PC-3 (cell line): Measurements from ENCODE around the gene KRTAP10-10. TPM values are rescaled to one million over a fixed set of nuclear protein-coding genes. Genes with fewer than 3 reads are reported as not detected.

Experiments used
- ATAC-seq: fragments of 200-7000 bp; cut with Tn5 transposase; 2 replicates; pipeline ENCODE4 v1.9.1; 2020; ENCODE audit warnings: mild to moderate bottlenecking, moderate library complexity
- BruUV-seq: library from RNA; stranded (reverse); fragments of 400-500 nt; replicated peaks from 2 replicates; lab custom pipeline; 2021; lab: Mats Ljungman, UMichigan
- CTCF ChIA-PET: fragments of 300-600 bp; sonication (Branson Sonifier 250); formaldehyde crosslinking; loops from one replicate; lab custom pipeline; 2022; ENCODE audit warnings: antibody characterized with exemption; lab: Charles Lee
- POLR2A ChIA-PET: fragments of 300-600 bp; sonication (Branson Sonifier 250); formaldehyde crosslinking; loops from one replicate; lab custom pipeline; 2022; ENCODE audit warnings: antibody characterized with exemption; ENCODE audit not compliant: unreplicated experiment; lab: Charles Lee
- DNase-seq: peaks from one replicate; pipeline ENCODE4 v3.0.0-alpha.2; 2015
- H2AFZ ChIP-seq: fragments of 300-600 bp; sonication (generic); 2 replicates; pipeline ENCODE4 v1.6.0; 2016; ENCODE audit warnings: antibody characterized with exemption, low read length
- H3F3A ChIP-seq: fragments of 300-600 bp; sonication (generic); one replicate; pipeline ENCODE4 v1.6.0; 2017; ENCODE audit warnings: antibody characterized with exemption, low read length, control low read depth, mild to moderate bottlenecking; ENCODE audit not compliant: unreplicated experiment
- H3K27ac ChIP-seq: fragments of 300-600 bp; sonication (generic); 2 replicates; pipeline ENCODE4 v1.5.1; 2016; ENCODE audit warnings: mild to moderate bottlenecking, low read length
- H3K27me3 ChIP-seq: fragments of 300-600 bp; sonication (generic); 2 replicates; pipeline ENCODE4 v1.6.1; 2016; ENCODE audit warnings: low read length, mixed read lengths
- H3K36me3 ChIP-seq: fragments of 300-600 bp; sonication (generic); 2 replicates; pipeline ENCODE4 v1.6.1; 2016; ENCODE audit warnings: low read depth, mixed run types, low read length, mixed read lengths
- H3K4me1 ChIP-seq: fragments of 300-600 bp; sonication (generic); 2 replicates; pipeline ENCODE4 v1.5.1; 2016; ENCODE audit warnings: low read length; ENCODE audit not compliant: insufficient read depth
- H3K4me2 ChIP-seq: fragments of 300-600 bp; sonication (generic); 2 replicates; pipeline ENCODE4 v1.6.0; 2016; ENCODE audit warnings: low read length
- H3K4me3 ChIP-seq: fragments of 300-600 bp; sonication (generic); 2 replicates; pipeline ENCODE4 v1.5.1; 2016; ENCODE audit warnings: mild to moderate bottlenecking, low read length, mixed read lengths
- H3K79me2 ChIP-seq: fragments of 300-600 bp; sonication (generic); 2 replicates; pipeline ENCODE4 v1.6.1; 2017; ENCODE audit warnings: low read length, mixed read lengths
- H3K9ac ChIP-seq: fragments of 300-600 bp; sonication (generic); 2 replicates; pipeline ENCODE4 v1.6.0; 2016; ENCODE audit warnings: mild to moderate bottlenecking, low read length
- H3K9me2 ChIP-seq: fragments of 300-600 bp; sonication (generic); replicated peaks from 2 replicates; pipeline ENCODE4 v1.6.1; 2016; ENCODE audit warnings: mixed run types, low read length, mixed read lengths
- H3K9me3 ChIP-seq: fragments of 300-600 bp; sonication (generic); 2 replicates; pipeline ENCODE4 v1.6.1; 2016; ENCODE audit warnings: low read length, mixed read lengths
- H4K20me1 ChIP-seq: fragments of 300-600 bp; sonication (generic); 2 replicates; pipeline ENCODE4 v1.6.1; 2016; ENCODE audit warnings: low read length, mixed read lengths
- EZH2 ChIP-seq: fragments of 300-600 bp; sonication (generic); IDR thresholded peaks from one replicate; pipeline ENCODE4 v1.6.1; 2017; ENCODE audit warnings: antibody characterized with exemption, mild to moderate bottlenecking, low read length; ENCODE audit not compliant: unreplicated experiment
- EZH2phosphoT487 ChIP-seq: fragments of 300-600 bp; sonication (generic); IDR thresholded peaks from 2 replicates; pipeline ENCODE4 v1.6.1; 2018; ENCODE audit warnings: mild to moderate bottlenecking, antibody characterized with exemption, low read length, borderline replicate concordance
- intact Hi-C: fragments of 100-400 bp; cut with micrococcal nuclease; formaldehyde crosslinking; loops from 2 replicates; pipeline ENCODE4 v1.9.0; 2023
- total RNA-seq: library from RNA; depleted of rRNA; stranded (reverse); fragments of >200 nt; gene quantifications from 2 replicates; pipeline ENCODE4 v1.2.3, GENCODE V29; 2014
- TF ChIP-seq, protein P1 (sequence below): fragments of 300-600 bp; sonication (generic); conservative IDR thresholded peaks from 2 replicates; pipeline ENCODE4 v1.5.1; 2017; ENCODE audit warnings: antibody characterized with exemption, low read depth, mild to moderate bottlenecking, low read length

Gene KRTAP10-10
- total RNA-seq, 1 experiment from 2014 or later: not detected

DNA sequence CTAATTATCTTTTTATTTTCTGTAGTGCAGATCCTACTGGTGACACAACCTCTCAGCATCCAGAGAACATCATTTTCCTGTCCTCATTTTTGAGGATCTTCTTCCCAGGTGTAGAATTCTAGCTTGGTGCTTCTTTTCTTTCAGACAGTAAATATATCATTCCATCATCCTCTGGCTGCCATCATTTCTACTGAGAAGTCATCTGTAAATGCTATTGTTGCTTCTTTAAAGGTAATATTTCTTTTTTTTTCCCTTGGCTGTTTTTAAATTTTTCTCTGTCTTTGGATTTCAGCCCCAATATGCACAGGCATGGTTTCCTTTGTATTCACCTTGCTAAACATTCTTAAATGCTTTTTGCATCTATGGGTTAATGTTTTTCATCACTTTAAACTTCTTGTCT lies 13.6 kb upstream of the KRTAP10-10 start:
- intact Hi-C loops: no loop called here
- ChIA-PET CTCF (no interaction called here), POLR2A (no interaction called here)
- no peaks in the 10 kb centered on the region for H3K4me1 ChIP-seq
- no peak overlapping the region for H3K27ac ChIP-seq
- TF ChIP-seq EZH2phosphoT487 (no peak), EZH2 (no peak)
- TF ChIP-seq, protein P1, sequence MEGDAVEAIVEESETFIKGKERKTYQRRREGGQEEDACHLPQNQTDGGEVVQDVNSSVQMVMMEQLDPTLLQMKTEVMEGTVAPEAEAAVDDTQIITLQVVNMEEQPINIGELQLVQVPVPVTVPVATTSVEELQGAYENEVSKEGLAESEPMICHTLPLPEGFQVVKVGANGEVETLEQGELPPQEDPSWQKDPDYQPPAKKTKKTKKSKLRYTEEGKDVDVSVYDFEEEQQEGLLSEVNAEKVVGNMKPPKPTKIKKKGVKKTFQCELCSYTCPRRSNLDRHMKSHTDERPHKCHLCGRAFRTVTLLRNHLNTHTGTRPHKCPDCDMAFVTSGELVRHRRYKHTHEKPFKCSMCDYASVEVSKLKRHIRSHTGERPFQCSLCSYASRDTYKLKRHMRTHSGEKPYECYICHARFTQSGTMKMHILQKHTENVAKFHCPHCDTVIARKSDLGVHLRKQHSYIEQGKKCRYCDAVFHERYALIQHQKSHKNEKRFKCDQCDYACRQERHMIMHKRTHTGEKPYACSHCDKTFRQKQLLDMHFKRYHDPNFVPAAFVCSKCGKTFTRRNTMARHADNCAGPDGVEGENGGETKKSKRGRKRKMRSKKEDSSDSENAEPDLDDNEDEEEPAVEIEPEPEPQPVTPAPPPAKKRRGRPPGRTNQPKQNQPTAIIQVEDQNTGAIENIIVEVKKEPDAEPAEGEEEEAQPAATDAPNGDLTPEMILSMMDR: no peak
- no peaks in the 10 kb centered on the region for H3K9me2 ChIP-seq
- H2AFZ ChIP-seq: no peak overlapping the region
- H3K36me3 ChIP-seq: no peaks in the 10 kb centered on the region
- H3K9ac ChIP-seq: no peak overlapping the region
- no peak overlapping the region for H3K4me2 ChIP-seq
- H3K4me3 ChIP-seq: no peak overlapping the region
- no peaks in the 10 kb centered on the region for H4K20me1 ChIP-seq
- DNase-seq: no peak
- H3K79me2 ChIP-seq: no peaks in the 10 kb centered on the region
- BruUV-seq: no TSS peak
- H3K9me3 ChIP-seq: peaks cover 13% of the 10 kb centered on the region
- no peak for ATAC-seq
- H3F3A ChIP-seq: no peaks in the 10 kb centered on the region
- no peaks in the 10 kb centered on the region for H3K27me3 ChIP-seq

DNA sequence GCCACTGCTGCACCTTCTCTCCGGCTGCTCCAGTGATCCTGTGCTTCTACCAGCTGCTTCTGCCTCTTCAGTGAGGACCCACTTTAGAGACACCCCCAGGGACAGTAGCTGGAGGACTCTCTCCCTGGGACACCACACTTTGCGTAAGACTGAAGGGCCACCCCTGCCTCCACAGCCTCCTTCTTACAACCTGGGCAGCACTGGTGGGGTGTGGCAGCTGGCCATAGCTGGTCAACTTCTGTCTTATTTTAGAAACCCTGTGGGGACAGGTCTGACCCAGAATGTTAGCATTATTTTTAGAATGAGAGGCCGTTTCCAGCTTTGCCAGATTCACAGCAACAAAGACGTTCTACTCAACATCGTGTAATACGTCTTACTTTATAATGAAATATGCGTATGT lies 11.4 kb upstream of the KRTAP10-10 start:
- Histone ChIP-seq H3F3A (no peaks in the 10 kb centered on the region), H3K36me3 (no peaks in the 10 kb centered on the region), H3K27ac (no peak overlapping the region), H4K20me1 (no peaks in the 10 kb centered on the region), H3K9ac (no peak overlapping the region), H3K9me3 (peaks cover 12% of the 10 kb centered on the region), H3K9me2 (no peaks in the 10 kb centered on the region), H3K4me2 (no peak overlapping the region), H3K4me1 (no peaks in the 10 kb centered on the region), H2AFZ (no peak overlapping the region), H3K27me3 (no peaks in the 10 kb centered on the region), H3K79me2 (no peaks in the 10 kb centered on the region), H3K4me3 (no peak overlapping the region)
- POLR2A ChIA-PET: no interaction called here
- CTCF ChIA-PET: no interaction called here
- no peak for DNase-seq
- intact Hi-C loops: no loop called here
- no peak for ATAC-seq
- no TSS peak for BruUV-seq
- no peak for TF ChIP-seq EZH2phosphoT487
- TF ChIP-seq, protein P1: no peak
- TF ChIP-seq EZH2: no peak

DNA sequence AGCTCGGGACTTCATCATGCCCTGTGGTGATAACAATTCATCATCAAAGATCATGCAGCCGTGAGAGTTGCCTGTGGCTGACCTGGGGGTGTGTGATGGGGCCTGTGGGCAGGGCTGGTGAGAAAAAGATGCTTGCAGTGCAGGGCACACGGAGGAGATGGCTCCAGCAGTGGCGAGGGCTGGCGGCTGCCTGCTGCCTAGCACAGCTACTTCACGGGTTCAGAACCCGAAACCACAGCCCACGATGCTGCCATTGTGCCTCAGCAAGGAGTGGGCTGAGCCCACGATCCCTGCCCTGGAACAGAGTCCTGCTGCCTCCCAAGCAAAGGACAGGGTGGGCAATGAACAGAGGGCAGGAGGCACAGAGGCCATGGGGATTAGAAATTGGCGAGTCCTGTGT lies 10.9 kb upstream of the KRTAP10-10 start:
- no peak overlapping the region for H2AFZ ChIP-seq
- no peak overlapping the region for H3K4me2 ChIP-seq
- H3K4me3 ChIP-seq: no peak overlapping the region
- no TSS peak for BruUV-seq
- H3K79me2 ChIP-seq: no peaks in the 10 kb centered on the region
- no peak overlapping the region for H3K27ac ChIP-seq
- no peak for TF ChIP-seq EZH2phosphoT487
- DNase-seq (no peak), ATAC-seq (no peak)
- H4K20me1 ChIP-seq: no peaks in the 10 kb centered on the region
- H3K36me3 ChIP-seq: no peaks in the 10 kb centered on the region
- H3K4me1 ChIP-seq: no peaks in the 10 kb centered on the region
- H3K9me3 ChIP-seq: peaks cover 10% of the 10 kb centered on the region
- intact Hi-C loops: no loop called here
- H3F3A ChIP-seq: no peaks in the 10 kb centered on the region
- CTCF ChIA-PET: no interaction called here
- POLR2A ChIA-PET: no interaction called here
- no peak overlapping the region for H3K9ac ChIP-seq
- H3K9me2 ChIP-seq: no peaks in the 10 kb centered on the region
- no peaks in the 10 kb centered on the region for H3K27me3 ChIP-seq
